ACHN (cell line): ENCODE data around the gene ATIC.
"Not testable (repeated sequence)": the region's sequence is repeated elsewhere in the genome, so short reads cannot be mapped to it uniquely, and the experiment has no call there.

ENCODE experiments used
- DNase-seq: peaks from one replicate; pipeline ENCODE4 v3.0.0-alpha.2; 2015
- in situ Hi-C: cut with HindIII; loops from 2 replicates; pipeline ENCODE4 v1.10.0; 2017; ENCODE audit warnings: low sequenced_read_pairs, low pct_ligation_motif_present, low pct_unique_long_range_greater_than_20kb

Gene ATIC

DNA sequence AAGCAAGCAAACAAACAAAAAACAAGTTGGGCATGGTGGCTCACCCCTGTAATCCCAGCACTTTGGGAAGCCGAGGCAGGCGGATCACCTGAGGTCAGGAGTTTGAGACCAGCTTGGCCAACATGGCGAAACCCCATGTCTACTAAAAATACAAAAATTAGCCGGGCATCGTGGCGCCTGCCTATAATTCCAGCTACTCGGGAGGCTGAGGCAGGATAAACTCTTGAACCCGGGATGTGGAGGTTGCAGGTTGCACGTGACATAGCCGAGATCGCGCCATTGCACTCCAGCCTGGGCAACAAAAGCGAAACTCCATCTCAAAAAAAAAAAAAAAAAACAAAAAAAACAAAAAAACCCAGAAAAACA lies 617 bp upstream of the ATIC start:
- not testable (repeated sequence) for DNase-seq

DNA sequence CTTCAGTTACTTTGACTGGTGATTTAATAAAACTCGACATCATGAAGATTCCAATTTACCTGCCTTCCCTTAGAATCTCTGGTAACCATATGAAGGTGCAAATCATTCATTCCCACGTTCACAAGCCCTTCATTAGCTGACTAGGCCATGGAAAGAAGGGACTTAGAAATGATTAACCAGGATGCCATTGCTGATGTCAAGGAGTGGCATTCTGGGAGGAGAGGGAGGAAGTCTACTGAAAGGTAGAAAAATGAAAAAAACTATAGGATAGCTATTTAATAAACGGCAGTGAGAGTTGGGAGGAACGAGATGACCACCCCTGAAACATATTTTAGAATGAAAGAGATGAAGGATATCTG lies 1.4 kb downstream of the ATIC start:
- no peak for DNase-seq
- in situ Hi-C loops: no loop called here

More for the DNA sequence above, 617 bp upstream of the ATIC start:
- in situ Hi-C loops: not testable (repeated sequence)

DNA sequence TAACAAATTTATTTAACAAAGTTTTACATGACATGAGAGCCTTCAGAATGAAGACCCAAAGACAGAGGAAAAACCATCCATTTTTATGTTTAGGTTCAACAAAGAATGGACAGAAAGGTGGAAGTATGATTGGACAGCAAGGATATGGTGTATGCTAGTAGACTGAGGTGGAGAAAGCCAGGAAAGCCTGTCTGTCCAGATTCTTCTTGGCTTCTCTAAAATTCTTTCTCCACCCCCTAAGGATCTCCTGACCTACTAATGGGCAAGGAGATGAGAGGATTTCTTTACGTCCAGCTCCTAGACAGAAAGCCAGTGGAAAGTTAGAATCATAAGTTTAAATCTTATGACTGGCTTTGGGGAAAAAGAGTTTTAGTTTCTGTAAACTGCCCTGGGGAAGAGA lies 3.0 kb downstream of the ATIC start:
- in situ Hi-C loops: no loop called here
- DNase-seq: no peak

DNA sequence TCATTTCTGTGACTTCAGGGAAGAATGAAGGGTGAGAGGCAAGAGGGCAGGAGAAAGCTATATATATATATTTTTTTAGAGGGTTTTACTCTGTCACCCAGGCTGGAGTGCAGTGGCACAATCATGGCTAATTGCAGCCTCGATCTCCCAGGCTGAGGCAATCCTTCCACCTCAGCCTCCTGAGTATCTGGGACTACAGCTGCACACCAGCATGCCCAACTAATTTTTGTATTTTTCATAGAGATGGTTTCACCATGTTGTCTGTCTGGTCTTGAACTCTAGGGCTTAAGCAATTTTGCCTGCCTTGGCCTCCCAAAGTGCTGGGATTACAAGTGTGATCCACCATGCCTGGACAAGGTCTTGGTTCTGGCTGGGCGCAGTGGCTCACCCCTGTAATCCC lies 3.4 kb downstream of the ATIC start:
- in situ Hi-C loops: no loop called here
- DNase-seq: no peak

DNA sequence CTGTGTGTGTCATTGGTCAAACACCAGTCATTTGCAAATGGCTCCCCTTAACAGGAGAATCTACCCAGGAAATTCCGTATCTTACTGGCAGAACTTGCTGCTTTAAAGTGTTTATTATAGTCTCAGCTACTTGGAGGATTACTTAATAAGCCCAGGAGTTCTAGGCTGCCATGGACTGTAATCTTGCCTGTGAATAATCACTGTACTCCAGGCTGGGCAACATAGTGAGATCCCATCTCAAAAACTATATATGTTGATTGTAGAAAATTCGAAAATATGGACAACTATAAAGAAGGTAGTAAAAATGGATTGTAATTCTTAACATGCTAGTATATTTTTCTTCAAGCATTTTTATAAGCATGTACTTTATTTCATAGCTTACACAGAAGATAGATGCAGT lies 4.5 kb downstream of the ATIC start:
- no peak for DNase-seq
- in situ Hi-C loops: no loop called here

DNA sequence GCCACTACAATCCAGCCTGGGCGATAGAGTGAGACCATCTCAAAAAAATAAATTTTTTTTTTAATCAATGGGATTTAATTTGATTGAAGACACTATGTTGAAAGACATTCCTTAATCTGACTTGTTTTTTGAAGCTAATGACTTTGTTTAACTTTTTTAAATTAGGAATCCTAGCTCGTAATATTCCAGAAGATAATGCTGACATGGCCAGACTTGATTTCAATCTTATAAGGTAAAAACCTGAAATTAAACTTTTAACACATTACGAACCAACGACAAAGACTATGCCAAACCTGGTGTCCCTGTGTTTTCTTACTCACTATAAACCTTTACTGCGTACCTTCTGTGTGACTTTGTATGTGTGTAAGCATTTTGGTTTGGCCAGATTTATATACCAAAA lies 7.6 kb downstream of the ATIC start:
- in situ Hi-C loops: no loop called here
- DNase-seq: no peak

DNA sequence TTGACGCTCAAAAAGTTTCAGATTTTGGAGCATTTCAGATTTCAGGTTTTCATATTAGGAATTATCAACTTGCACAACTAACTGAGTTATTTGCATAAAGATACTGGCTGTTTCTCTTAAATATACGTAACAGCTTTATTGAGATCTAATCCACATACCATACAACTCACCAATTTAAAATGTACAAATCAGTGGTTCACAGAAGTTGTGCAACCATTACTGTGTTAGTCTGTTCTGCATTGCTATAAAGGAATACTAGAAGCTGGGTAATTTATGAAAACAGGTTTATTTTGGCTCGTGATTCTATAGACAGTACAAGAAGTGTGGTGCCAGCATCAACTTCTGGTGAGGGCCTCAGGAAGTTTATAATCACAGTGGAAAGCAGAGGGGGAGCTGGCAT lies 8.2 kb downstream of the ATIC start:
- in situ Hi-C loops: no loop called here
- no peak for DNase-seq

DNA sequence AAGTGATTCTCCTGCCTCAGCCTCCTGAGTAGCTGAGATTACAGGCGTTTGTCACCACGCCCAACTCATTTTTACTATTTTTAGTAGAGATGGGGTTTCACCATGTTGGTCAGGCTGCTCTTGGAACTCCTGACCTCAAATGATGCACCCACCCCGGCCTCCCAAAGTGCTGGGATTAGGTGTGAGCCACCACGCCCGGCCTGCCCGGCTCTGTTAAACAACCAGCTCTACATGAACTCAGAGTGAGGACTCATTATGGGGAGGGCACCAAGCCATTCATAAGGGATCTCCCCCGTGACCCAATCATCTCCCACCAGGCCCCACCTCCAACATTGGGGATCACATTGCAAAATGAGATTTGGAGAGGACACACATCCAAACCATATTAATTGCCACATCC lies 8.8 kb downstream of the ATIC start:
- in situ Hi-C loops: no loop called here
- no peak for DNase-seq

DNA sequence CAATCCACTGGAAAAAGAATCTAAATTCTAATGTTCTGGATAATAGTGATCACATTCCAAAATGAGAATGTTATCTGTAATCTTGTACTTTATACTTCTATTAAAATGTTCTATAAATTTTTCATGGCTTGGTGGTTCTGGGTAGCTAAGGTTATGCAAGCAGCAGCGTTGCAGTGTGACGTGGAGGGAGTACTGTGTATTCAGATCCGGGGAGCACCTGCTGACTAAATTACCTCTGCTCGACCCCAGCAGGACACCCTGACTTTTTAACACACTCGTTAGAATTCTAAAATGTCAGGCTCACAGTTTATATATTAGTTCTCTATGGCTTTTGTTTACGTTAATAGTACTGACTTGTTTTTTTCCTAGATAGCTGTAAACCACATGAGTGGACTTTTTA lies 13.0 kb downstream of the ATIC start:
- in situ Hi-C loops: no loop called here
- DNase-seq: no peak

DNA sequence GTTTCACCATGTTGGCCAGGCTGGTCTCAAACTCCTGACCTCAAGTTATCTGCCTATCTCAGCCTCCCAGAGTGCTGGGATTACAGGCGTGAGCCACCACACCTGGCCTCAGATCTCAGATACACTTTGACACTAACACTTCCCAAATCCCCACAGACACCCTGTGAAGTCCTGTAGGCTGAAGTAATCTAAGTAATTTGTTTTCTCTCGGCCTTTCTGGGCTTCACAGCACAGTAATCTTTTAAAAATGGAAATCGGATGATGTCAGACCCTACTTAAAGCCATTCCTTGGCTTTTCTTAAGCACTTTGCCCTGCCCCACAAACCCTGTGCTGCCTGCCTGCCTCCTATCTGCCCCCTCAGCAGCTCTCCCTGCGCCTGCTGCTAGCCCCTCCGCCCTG lies 16.2 kb downstream of the ATIC start:
- in situ Hi-C loops: no loop called here
- no peak for DNase-seq

DNA sequence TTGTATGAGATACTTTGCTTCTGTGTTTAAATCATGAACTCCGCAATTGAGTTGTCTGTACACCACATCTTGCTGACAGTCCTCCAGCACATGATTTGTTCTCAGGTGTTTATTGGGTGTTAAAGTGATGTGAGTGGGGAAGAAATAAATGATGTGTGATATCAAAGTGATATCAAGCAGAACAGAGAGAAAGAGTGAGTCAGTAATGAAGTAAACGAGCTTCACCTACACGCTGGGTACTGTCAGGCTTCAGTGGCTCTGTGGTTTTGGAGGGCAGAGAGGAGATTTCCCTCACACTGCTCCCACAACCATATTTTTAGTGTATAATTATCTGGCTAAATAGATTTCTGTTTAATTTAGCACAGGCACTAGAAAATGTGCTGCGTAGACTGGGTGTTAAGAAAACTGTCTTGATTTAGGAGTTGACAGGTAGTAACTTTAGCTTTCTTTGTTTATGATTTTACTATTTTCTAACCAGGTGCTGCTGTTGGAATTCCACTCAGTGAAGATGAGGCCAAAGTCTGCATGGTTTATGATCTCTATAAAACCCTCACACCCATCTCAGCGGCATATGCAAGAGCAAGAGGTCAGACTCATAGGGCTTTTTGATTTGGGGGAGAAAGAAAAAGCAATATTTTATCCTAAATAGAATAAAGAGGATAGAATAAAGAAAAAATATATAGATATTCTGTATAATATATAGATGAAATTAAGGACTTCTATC lies 21.2 kb downstream of the ATIC start:
- peak; percentile 91 for DNase-seq
- in situ Hi-C loops: no loop called here

DNA sequence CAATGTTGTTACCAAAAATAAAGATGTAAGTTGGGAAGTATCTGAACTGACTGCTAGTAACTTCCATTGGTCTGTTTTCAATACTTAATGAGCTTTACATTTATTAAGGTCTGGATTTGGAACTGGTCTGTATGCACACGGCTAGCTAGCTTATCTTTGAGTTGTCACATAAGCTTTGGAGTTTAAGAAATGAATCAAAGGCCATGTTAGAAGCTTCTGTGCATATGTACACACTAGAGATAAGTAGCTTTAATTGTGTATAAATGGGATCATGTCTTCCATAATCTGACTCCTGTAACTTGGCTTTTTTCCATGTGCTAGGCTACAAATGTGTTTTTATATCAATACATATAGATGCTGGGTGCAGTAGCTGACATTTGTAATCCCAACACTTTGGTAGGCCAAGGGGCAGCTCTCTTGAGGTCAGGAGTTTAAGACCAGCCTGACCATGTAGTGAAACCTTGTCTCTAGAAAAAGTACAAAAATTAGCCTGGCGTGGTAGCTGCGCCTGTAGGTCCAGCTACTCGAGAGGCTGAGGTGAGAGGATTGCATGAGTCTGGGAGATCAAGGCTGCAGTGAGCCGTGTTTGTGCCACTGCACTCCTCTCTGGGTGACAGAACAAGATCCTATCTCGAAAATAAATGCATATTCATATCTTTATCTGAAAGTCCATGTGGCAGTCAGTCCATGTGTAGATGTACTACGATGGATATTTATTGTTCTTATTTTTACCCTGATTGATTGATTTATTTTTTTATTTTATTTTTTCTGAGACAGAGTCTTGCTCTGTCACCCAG lies 27.2 kb downstream of the ATIC start:
- DNase-seq: no peak
- in situ Hi-C loops: no loop called here

DNA sequence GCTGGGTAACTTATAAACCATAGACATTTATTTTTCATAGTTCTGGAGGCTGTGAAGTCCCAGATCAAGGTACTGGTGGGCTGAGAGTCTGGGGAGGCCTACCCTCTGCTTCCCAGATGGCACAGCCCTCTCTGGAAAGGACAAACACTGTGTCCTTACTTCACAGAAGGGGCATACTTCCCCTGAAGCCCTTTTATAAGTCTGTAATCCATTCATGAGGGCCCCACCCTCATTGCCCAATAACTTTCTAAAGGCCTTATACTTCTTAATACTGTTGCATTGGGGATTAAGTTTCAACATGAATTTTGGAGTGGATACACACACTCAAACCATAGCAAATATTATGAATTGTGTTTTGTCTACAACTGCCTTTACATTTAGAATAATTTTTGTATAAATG lies 36.0 kb downstream of the ATIC start:
- in situ Hi-C loops: no loop called here
- no peak for DNase-seq

DNA sequence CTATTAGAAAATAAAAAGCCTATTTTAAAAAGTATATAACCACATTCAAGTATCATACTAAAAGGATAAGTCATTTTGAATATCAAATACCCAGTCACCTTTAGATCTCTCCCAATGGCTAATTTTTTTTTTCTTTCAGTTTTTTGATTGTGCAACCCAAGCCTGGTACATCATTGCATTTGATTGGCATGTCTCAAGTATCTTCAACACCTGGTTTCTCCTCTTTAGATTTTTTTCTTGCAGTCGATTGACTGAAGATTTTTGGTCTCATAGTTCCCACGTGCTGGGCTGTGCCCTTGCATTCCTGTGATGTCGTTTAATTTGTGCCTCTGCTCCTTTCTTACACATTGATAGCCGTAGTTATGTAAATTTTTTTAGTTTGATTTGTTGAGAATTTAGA lies 40.7 kb downstream of the ATIC start:
- no peak for DNase-seq
- in situ Hi-C loops: no loop called here

DNA sequence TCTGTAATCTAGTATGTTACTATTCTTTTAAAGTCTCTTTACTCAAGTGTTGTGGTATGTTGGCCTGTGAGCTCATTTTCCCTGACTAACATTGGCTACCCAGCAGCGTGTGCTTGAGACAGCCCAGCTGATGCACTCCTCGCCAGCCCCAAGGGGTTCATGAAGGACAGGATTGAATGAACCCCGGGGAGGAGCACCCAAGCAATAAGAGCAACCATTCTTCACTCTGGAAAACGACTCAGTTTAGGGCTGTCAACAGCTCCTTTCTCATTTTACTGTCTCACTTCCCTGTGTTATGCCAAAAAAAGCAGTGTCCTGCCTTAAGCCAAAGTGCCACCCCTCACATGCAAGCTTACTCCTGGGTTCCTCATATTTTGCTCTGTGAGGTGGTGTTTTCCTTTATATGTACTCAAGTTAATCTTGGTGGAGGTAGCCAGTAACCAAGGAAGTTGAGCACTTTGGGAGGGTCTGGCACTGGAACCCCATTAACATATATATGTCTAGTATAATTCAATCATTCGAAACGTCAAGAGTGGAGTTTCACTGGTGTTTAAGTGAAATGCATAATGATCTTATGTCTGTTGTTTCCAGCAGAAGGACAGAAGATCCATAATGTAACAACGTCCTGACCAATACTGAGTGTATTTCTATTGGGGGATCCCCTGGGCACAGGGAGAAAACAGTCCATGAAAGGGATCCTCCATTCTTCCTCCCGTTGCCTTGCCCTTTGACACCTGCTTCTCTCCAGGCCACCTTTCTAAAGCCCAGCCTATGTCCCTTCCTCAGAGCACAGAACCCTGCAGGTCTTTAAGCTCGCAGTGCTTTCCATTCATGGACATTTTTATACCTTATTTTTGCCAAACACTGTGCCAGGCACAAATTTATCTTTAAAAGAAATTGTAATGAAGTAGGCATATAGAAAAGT lies 43.2 kb downstream of the ATIC start:
- in situ Hi-C loops: no loop called here
- no peak for DNase-seq

DNA sequence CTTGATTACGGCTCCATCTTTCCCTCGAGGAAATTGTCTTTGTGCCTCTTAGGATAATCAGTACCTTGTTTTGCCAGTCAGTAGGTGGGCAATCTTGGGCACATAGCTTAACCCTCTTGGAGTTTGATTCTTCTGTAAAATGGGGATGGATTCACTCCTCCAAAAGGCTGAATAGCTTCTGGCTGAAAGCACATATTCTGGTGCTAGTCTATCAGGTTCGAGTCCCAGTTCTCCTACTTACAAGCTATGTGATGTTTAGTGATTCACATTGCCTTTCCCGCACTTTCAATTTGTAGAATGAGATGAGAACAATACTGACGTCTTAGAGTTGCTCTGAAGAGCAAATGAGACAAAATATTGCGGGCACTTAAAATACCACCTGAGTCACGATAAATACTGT lies 43.9 kb downstream of the ATIC start:
- in situ Hi-C loops: no loop called here
- no peak for DNase-seq

DNA sequence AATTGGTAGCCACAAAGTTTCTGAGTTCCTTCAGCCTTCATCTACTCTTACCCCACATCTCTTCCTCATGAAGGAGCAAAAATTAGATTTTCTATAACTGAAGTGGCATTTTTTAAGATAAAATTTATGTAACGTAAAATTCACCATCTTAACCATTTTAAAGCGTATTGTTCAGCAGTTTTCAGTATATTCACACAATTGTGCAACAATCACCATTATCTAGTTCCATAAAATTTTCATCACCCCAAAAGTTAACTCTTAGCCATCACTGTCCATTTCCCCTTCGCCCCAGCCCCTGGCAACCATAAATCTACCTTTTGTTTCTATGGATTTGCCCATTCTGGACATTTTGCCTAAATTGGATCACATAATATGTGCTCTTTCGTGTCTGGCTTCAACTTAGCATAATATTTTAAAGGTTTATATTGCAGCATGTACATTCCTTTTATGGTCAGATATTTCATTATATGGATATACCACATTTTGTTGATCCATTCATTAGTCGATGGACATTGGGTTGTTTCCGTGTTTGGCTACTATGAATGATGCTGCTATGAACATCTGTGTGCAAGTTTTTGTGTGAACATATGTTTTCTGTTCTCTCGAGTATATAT lies 44.6 kb downstream of the ATIC start:
- in situ Hi-C loops: no loop called here
- DNase-seq: no peak

DNA sequence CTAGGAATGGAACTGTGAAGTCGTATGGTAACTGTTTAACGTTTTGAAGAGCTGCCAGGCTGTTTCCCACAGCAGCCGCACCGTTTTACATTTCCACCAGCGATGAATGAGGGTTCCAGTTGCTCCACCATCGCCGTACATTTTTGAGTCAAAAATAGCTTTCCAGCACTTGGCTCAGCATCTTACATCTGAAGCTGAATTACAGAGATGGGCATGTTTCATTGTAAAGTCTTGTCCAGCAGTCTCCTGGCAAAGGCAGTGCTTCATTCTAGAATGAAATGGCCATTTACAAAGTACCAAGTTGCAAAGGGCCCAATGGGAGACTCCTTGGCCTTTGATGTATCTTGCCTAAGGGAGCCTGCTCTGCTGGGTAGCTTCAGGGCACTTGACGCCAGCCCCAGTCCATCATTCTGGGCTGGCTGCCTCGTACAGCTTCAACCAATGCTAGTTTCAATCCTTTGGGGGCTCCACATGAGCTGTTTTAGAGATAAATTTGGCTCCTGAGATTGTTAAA lies 45.1 kb downstream of the ATIC start:
- DNase-seq: peak; percentile 35
- in situ Hi-C loops: no loop called here

DNA sequence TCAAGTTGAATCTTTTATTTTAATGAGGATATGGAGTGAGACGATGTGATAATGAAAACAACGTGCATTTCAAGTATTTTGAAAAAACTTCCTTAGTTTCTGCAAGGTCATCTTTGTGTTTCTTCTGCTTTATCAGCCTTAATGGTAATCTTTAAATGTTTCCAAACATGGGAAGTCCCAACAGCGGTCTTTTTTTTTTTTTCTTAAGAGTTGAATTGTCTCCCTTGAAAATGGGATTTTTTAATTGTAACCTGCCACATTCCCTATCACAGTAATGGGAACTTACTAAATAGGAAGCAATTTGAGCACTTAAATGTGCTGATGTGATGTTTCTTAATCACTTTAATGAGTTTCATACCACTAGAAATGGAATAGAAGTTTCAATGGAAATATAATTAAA lies 45.8 kb downstream of the ATIC start:
- DNase-seq: no peak

More for the DNA sequence above, 45.8 kb downstream of the ATIC start:
- in situ Hi-C loops: no loop called here
